NCI-H748 treated with DMSO at 0.1 percent for 48 hours (cell line): ENCODE results near the gene BLCAP.
"Not testable (repeated sequence)": the region's sequence is repeated elsewhere in the genome, so short reads cannot be mapped to it uniquely, and the experiment has no call there.

Experiments used
- DNase-seq: peaks from one replicate; lab custom pipeline; 2025; lab: John Stamatoyannopoulos, UW

The BLCAP gene

GRCh38 chr20:37515876-37516275 is 11.8 kb downstream of the BLCAP start:
- no peak for DNase-seq

- no peak for DNase-seq
These were observed 13.8 kb downstream of the BLCAP start for GRCh38 chr20:37513779-37514359.

GRCh38 chr20:37511610-37512275 is 15.9 kb downstream of the BLCAP start:
- DNase-seq = no peak

GRCh38 chr20:37510226-37510625 is 17.4 kb downstream of the BLCAP start:
- no peak for DNase-seq

GRCh38 chr20:37506152-37506725 is 21.4 kb downstream of the BLCAP start:
- DNase-seq = no peak

GRCh38 chr20:37505263-37506151 is 22.2 kb downstream of the BLCAP start:
- no peak for DNase-seq

GRCh38 chr20:37504404-37505096 is 23.1 kb downstream of the BLCAP start:
- no peak for DNase-seq

GRCh38 chr20:37503256-37503927 is 24.3 kb downstream of the BLCAP start:
- DNase-seq = no peak

GRCh38 chr20:37502654-37503053 is 25.0 kb downstream of the BLCAP start:
- no peak for DNase-seq

GRCh38 chr20:37501940-37502339 is 25.7 kb downstream of the BLCAP start:
- peak; percentile 31 for DNase-seq

- DNase-seq = peak; percentile 53
These were observed 27.4 kb downstream of the BLCAP start for GRCh38 chr20:37500311-37500710.

- DNase-seq = no peak
These were observed 29.5 kb downstream of the BLCAP start for GRCh38 chr20:37498066-37498665.

- no peak for DNase-seq
These were observed 32.9 kb downstream of the BLCAP start for GRCh38 chr20:37494796-37495195.

- no peak for DNase-seq
These were observed 33.4 kb downstream of the BLCAP start for GRCh38 chr20:37494301-37494700.

GRCh38 chr20:37492945-37493344 is 34.7 kb downstream of the BLCAP start:
- DNase-seq = no peak

GRCh38 chr20:37492096-37492625 is 35.5 kb downstream of the BLCAP start:
- DNase-seq = no peak

- no peak for DNase-seq
These were observed 36.9 kb downstream of the BLCAP start for GRCh38 chr20:37490663-37491350.

- DNase-seq = not testable (repeated sequence)
These were observed 41.5 kb downstream of the BLCAP start for GRCh38 chr20:37486209-37486608.

- no peak for DNase-seq
These were observed 43.3 kb downstream of the BLCAP start for GRCh38 chr20:37484331-37484730.

GRCh38 chr20:37481610-37482009 is 46.1 kb downstream of the BLCAP start:
- no peak for DNase-seq
